AG04450 (cell line): ENCODE measurements around the gene TLCD4. TPM values are rescaled to one million over a fixed set of nuclear protein-coding genes. Genes with fewer than 3 reads are reported as not detected.
"Not testable (repeated sequence)": the region's sequence is repeated elsewhere in the genome, so short reads cannot be mapped to it uniquely, and the experiment has no call there.

Experiments used
- CTCF ChIA-PET: fragments of 300-600, 350-600 bp; formaldehyde crosslinking; extraction: SDS; loops from one replicate; lab custom pipeline; 2022; ENCODE audit warnings: antibody characterized with exemption, inconsistent platforms; lab: Charles Lee
- POLR2A ChIA-PET: fragments of 350-600 bp; formaldehyde crosslinking; extraction: SDS; loops from one replicate; lab custom pipeline; 2021; ENCODE audit warnings: antibody characterized with exemption, inconsistent platforms; lab: Yijun Ruan, JAX
- DNase-seq: peaks from one replicate; pipeline ENCODE4 v3.0.0-alpha.2; 2011; ENCODE audit warnings: low read depth, low spot score
- H3K27ac ChIP-seq: one replicate; pipeline ENCODE4 v1.5.1; 2012; ENCODE audit warnings: low read depth, low read length, control low read depth
- H3K27me3 ChIP-seq: one replicate; pipeline ENCODE4 v1.6.0; 2012; ENCODE audit warnings: low read length; ENCODE audit not compliant: control insufficient read depth, insufficient read depth
- H3K4me3 ChIP-seq: 2 replicates; pipeline ENCODE4 v1.5.1; 2011; ENCODE audit warnings: mild to moderate bottlenecking, low read depth, low read length, control low read depth
- H3K9me3 ChIP-seq: 2 replicates; pipeline ENCODE4 v1.5.1; 2012; ENCODE audit warnings: low read length; ENCODE audit not compliant: control insufficient read depth, insufficient read depth
- CTCF ChIP-seq: IDR thresholded peaks from 2 replicates; pipeline ENCODE4 v1.5.1; 2011; ENCODE audit warnings: low read depth, low read length, control low read depth, inconsistent platforms
- polyA plus RNA-seq: library from polyadenylated mRNA; depleted of rRNA; stranded (reverse); fragments of >200 nt; gene quantifications from 2 replicates; pipeline ENCODE4 v1.2.3, GENCODE V29; 2011

Gene TLCD4
- polyA plus RNA-seq, 1 experiment: 0.98 TPM

- Histone ChIP-seq H3K4me3 (peak overlapping the region; percentile 17; the same call in 1 of the 2 replicates), H3K9me3 (peaks cover 15% of the 10 kb centered on the region), H3K27ac (peak overlapping the region; percentile 62), H3K27me3 (no peaks in the 10 kb centered on the region)
- ChIA-PET CTCF (interaction anchor here (1.4 to 3.9 kb wide), 2 partner anchors 44 to 147 kb away, joined by 3 to 23 read pairs; partner anchors contain the start of gene RWDD3), POLR2A (interaction anchor here (1.0 kb wide), 2 partner anchors 14 to 147 kb away, joined by 3 read pairs; partner anchors contain the start of gene ALG14)
- no peak for TF ChIP-seq CTCF
- peak; percentile 65 for DNase-seq
Measured at GRCh38 chr1:95086949-95087533, 30.1 kb upstream of the TLCD4 start.

GRCh38 chr1:95088303-95088702 lies 28.9 kb upstream of the TLCD4 start:
- no peaks in the 10 kb centered on the region for H3K27me3 ChIP-seq
- H3K4me3 ChIP-seq: no peak overlapping the region
- no peak for TF ChIP-seq CTCF
- H3K27ac ChIP-seq: no peak overlapping the region
- H3K9me3 ChIP-seq: peaks cover 15% of the 10 kb centered on the region
- no peak for DNase-seq
- ChIA-PET CTCF (interaction anchor here (1.4 to 3.9 kb wide), 2 partner anchors 45 to 145 kb away, joined by 3 to 23 read pairs; partner anchors contain the start of gene RWDD3), POLR2A (interaction anchor here (0.6 kb wide), 1 partner anchor 586 kb away, joined by 5 read pairs; no protein-coding TSS in a partner anchor)

GRCh38 chr1:95089650-95090287 lies 27.4 kb upstream of the TLCD4 start:
- CTCF ChIA-PET: interaction anchor here (3.9 kb wide), 1 partner anchor 144 kb away, joined by 23 read pairs; the partner anchor contains the start of gene RWDD3
- TF ChIP-seq CTCF: no peak
- H3K4me3 ChIP-seq: no peak overlapping the region
- H3K9me3 ChIP-seq: peaks cover 15% of the 10 kb centered on the region
- no peak overlapping the region for H3K27ac ChIP-seq
- DNase-seq: no peak
- POLR2A ChIA-PET: no interaction called here
- H3K27me3 ChIP-seq: no peaks in the 10 kb centered on the region

GRCh38 chr1:95091290-95091689 lies 25.9 kb upstream of the TLCD4 start:
- CTCF ChIA-PET, DNase-seq: not testable (repeated sequence)

GRCh38 chr1:95092891-95093290 lies 24.3 kb upstream of the TLCD4 start:
- DNase-seq, H3K27me3 ChIP-seq, H3K4me3 ChIP-seq, H3K27ac ChIP-seq, POLR2A ChIA-PET: not testable (repeated sequence)
- CTCF ChIA-PET: interaction anchor here (1.3 kb wide), 1 partner anchor 141 kb away, joined by 5 read pairs; the partner anchor contains the start of gene RWDD3
- peaks cover 15% of the 10 kb centered on the region for H3K9me3 ChIP-seq

More at GRCh38 chr1:95091290-95091689, 25.9 kb upstream of the TLCD4 start:
- H3K27ac ChIP-seq, H3K4me3 ChIP-seq, POLR2A ChIA-PET, H3K27me3 ChIP-seq: not testable (repeated sequence)
- peaks cover 15% of the 10 kb centered on the region for H3K9me3 ChIP-seq

GRCh38 chr1:95093296-95093695 lies 23.9 kb upstream of the TLCD4 start:
- POLR2A ChIA-PET: no interaction called here
- Histone ChIP-seq H3K27ac (no peak overlapping the region), H3K9me3 (peaks cover 15% of the 10 kb centered on the region), H3K4me3 (no peak overlapping the region), H3K27me3 (no peaks in the 10 kb centered on the region)
- CTCF ChIA-PET: no interaction called here
- no peak for TF ChIP-seq CTCF
- no peak for DNase-seq
